ENCODE data around the gene SF1. TPM values are rescaled to one million over a fixed set of nuclear protein-coding genes. Genes with fewer than 3 reads are reported as not detected.

Gene SF1
- total RNA-seq, 1 donor from 2014 or later: 415 TPM

DNA sequence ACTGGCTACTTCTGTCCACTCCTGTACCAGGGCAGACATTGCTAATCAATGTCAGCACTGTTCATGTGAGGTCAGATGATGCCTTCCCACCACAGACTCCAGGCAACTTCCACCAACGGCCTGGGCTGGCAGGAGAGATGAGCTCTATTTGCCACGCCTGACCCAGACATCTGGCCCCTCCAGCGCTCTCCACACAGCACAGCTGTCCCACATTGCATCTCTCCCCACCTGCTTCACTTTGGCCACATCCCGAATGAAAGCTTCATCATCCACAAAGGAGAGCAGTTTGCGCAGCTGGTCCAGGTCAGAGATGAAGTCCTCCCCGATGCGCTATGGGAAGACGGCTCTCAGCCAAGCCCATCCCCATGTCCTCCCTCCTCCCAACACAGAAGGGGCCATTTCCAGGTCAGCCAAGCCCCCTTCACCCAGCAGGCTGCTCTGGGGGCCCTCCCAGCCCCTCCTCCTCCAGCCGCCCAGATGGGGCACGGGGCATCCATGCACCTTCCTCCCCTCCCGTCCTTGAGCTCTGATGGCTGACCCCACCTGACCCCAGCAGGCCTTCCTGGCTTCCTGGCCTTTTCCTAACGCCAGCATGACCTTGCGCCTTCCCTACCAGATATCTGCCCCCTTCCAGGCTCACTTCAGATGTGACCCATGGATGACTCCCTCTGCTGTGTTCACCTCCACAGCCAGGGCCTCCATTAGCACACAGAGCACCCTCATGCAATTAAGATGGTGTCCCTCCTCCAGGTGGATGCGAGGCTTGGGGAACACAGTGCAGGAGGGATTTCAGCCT, 26.0 kb downstream of the SF1 start:
- peaks cover 3% of the 10 kb centered on the region for H3K36me3 Mint-ChIP-seq (ENCODE audit: unreplicated experiment)
- TF ChIP-seq, protein P1, sequence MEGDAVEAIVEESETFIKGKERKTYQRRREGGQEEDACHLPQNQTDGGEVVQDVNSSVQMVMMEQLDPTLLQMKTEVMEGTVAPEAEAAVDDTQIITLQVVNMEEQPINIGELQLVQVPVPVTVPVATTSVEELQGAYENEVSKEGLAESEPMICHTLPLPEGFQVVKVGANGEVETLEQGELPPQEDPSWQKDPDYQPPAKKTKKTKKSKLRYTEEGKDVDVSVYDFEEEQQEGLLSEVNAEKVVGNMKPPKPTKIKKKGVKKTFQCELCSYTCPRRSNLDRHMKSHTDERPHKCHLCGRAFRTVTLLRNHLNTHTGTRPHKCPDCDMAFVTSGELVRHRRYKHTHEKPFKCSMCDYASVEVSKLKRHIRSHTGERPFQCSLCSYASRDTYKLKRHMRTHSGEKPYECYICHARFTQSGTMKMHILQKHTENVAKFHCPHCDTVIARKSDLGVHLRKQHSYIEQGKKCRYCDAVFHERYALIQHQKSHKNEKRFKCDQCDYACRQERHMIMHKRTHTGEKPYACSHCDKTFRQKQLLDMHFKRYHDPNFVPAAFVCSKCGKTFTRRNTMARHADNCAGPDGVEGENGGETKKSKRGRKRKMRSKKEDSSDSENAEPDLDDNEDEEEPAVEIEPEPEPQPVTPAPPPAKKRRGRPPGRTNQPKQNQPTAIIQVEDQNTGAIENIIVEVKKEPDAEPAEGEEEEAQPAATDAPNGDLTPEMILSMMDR (IDR thresholded peaks at IDR 0.05; ENCODE audit: partially characterized antibody, unreplicated experiment): no peak

DNA sequence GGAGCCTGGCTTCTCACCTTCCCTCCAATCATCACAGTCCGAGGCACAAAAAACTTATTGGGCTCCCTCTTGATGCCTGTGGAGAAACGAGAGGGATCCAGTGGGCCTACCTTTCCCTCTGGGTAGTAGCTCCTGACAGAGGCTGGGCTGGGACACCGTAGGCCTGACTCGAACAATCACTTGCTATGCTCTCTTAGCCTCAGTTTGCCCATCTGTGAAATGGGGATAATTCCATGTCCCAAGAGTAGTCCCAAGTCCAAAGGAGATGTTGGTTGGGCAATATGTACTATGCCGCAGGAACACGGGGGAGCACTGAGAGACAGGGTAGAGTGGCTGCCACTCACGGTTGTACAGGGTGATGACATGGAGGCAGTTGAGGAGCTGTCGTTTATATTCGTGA, 26.8 kb downstream of the SF1 start:
- Mint-ChIP-seq H3K27ac (ENCODE audit: unreplicated experiment) (no peak overlapping the region), H3K4me1 (ENCODE audit: low read depth, unreplicated experiment) (peaks cover 2% of the 10 kb centered on the region), H3K36me3 (ENCODE audit: unreplicated experiment) (peaks cover 3% of the 10 kb centered on the region), H3K9me3 (ENCODE audit: unreplicated experiment) (peaks cover 4% of the 10 kb centered on the region), H3K4me3 (ENCODE audit: unreplicated experiment) (no peak overlapping the region), H3K27me3 (ENCODE audit: unreplicated experiment) (peaks cover 12% of the 10 kb centered on the region)
- DNase-seq: no peak
- TF ChIP-seq, protein P1 (IDR thresholded peaks at IDR 0.05; ENCODE audit: partially characterized antibody, unreplicated experiment): no peak

More for the DNA sequence above, 26.0 kb downstream of the SF1 start:
- H3K4me1 Mint-ChIP-seq (ENCODE audit: low read depth, unreplicated experiment): peaks cover 2% of the 10 kb centered on the region
- peak overlapping the region; percentile 72 for H3K27ac Mint-ChIP-seq (ENCODE audit: unreplicated experiment)
- peaks cover 12% of the 10 kb centered on the region for H3K27me3 Mint-ChIP-seq (ENCODE audit: unreplicated experiment)
- H3K4me3 Mint-ChIP-seq (ENCODE audit: unreplicated experiment): peak overlapping the region; percentile 49
- H3K9me3 Mint-ChIP-seq (ENCODE audit: unreplicated experiment): peaks cover 4% of the 10 kb centered on the region
- DNase-seq: no peak

DNA sequence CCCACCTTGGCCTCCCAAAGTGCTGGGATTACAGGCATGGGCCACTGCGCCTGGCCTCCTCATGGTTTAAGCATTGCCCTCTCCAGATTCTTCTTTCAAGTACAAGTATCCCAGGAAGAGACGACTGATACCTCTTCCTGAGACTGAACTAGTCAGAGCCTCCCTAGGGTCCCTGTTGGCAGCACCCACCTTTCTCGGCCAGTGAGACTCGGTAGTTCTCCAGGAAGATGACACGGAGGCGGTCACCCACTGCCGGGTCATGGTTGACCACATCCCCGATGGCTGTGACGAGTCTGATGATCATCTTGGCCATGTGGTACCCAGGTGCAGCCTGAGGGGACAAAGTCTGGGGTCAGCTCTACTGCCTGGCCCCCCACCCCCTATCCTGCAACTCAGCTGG, 27.2 kb downstream of the SF1 start:
- Mint-ChIP-seq H3K27me3 (ENCODE audit: unreplicated experiment) (peaks cover 12% of the 10 kb centered on the region), H3K27ac (ENCODE audit: unreplicated experiment) (no peak overlapping the region), H3K9me3 (ENCODE audit: unreplicated experiment) (peaks cover 4% of the 10 kb centered on the region), H3K4me3 (ENCODE audit: unreplicated experiment) (no peak overlapping the region), H3K4me1 (ENCODE audit: low read depth, unreplicated experiment) (peaks cover 2% of the 10 kb centered on the region), H3K36me3 (ENCODE audit: unreplicated experiment) (peaks cover 3% of the 10 kb centered on the region)
- TF ChIP-seq, protein P1 (IDR thresholded peaks at IDR 0.05; ENCODE audit: partially characterized antibody, unreplicated experiment): no peak
- DNase-seq: no peak

DNA sequence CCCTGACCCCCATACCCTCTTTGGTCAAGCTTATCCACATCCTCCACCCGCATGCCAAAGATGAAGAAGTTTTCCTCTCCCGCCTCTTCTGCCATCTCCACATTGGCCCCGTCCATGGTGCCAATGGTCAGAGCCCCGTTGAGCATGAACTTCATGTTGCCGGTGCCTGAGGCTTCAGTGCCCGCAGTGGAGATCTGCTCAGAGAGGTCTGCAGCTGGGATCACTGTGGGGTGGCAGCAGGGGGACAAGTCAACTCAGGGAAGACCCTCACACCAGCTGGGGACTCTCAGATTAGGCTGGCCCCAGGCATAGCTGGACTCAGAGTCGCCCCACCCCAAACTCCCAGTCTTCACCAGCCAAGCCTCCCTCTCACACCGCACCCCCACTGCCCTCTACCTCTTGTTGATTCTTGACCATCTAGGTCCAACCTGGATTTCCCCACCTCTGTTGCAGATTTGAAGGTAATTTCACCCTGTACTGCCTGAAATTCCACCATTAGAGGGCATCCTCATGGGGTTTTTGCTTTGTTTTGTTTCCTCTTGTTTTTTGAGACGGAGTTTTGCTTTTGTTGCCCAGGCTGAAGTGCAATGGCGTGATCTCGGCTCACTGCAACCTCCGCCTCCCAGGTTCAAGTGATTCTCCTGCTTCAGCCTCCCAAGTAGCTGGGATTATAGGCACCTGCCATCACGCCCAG, 27.8 kb downstream of the SF1 start:
- TF ChIP-seq, protein P1 (IDR thresholded peaks at IDR 0.05; ENCODE audit: partially characterized antibody, unreplicated experiment): no peak
- no peak overlapping the region for H3K27ac Mint-ChIP-seq (ENCODE audit: unreplicated experiment)
- peaks cover 4% of the 10 kb centered on the region for H3K9me3 Mint-ChIP-seq (ENCODE audit: unreplicated experiment)
- peaks cover 12% of the 10 kb centered on the region for H3K27me3 Mint-ChIP-seq (ENCODE audit: unreplicated experiment)
- H3K4me3 Mint-ChIP-seq (ENCODE audit: unreplicated experiment): no peak overlapping the region
- peaks cover 3% of the 10 kb centered on the region for H3K36me3 Mint-ChIP-seq (ENCODE audit: unreplicated experiment)
- no peak for DNase-seq
- H3K4me1 Mint-ChIP-seq (ENCODE audit: low read depth, unreplicated experiment): peaks cover 2% of the 10 kb centered on the region
